Measurements from ENCODE around the gene HGS.

Gene HGS

GRCh38 chr17:81700353-81701287, 16.8 kb downstream of the HGS start:
- CTCF ChIA-PET = interaction anchor here (1.6 kb wide), 1 partner anchor 17 kb away, joined by 6 read pairs; the partner anchor contains the start of genes ARL16 and HGS

GRCh38 chr17:81701288-81702071, 17.7 kb downstream of the HGS start:
- POLR2A ChIA-PET (ENCODE audit: low non-redundant PET) = interaction anchor here (0.9 kb wide), 1 partner anchor 31 kb away, joined by 4 read pairs; no protein-coding TSS in a partner anchor

More at GRCh38 chr17:81700353-81701287, 16.8 kb downstream of the HGS start:
- peak overlapping the region; percentile 89 for H3K27ac ChIP-seq
- DNase-seq (ENCODE audit: low spot score) = no peak
- POLR2A ChIA-PET (ENCODE audit: low non-redundant PET) = no interaction called here
- TF ChIP-seq CTCF (conservative IDR thresholded peaks at IDR 0.05; ENCODE audit: low read depth) = no peak

GRCh38 chr17:81702934-81703746, 19.3 kb downstream of the HGS start, which contains the start of gene MRPL12:
MRPL12 (plus strand) TSS chr17:81703367; CDS start chr17:81703502, 135 bp downstream.
- DNase-seq (ENCODE audit: low spot score) = peak; percentile 86
- ChIA-PET POLR2A (ENCODE audit: low non-redundant PET) (interaction anchor here (1.4 kb wide), 1 partner anchor 18 kb away, joined by 6 read pairs; no protein-coding TSS in a partner anchor), CTCF (no interaction called here)
- H3K27ac ChIP-seq = peak within 1 kb of the TSS; percentile 89
- TF ChIP-seq CTCF (conservative IDR thresholded peaks at IDR 0.05; ENCODE audit: low read depth) = no peak

More at GRCh38 chr17:81701288-81702071, 17.7 kb downstream of the HGS start:
- CTCF ChIA-PET = interaction anchor here (0.9 to 1.6 kb wide), 2 partner anchors 16 to 18 kb away, joined by 3 to 6 read pairs; partner anchors contain the start of genes ARL16 and HGS
- TF ChIP-seq CTCF (conservative IDR thresholded peaks at IDR 0.05; ENCODE audit: low read depth) = no peak
- peak overlapping the region; percentile 89 for H3K27ac ChIP-seq
- DNase-seq (ENCODE audit: low spot score) = peak; percentile 20

- H3K27ac ChIP-seq = peak overlapping the region; percentile 89
- ChIA-PET POLR2A (ENCODE audit: low non-redundant PET) (interaction anchor here (1.4 kb wide), 1 partner anchor 19 kb away, joined by 6 read pairs; no protein-coding TSS in a partner anchor), CTCF (no interaction called here)
- DNase-seq (ENCODE audit: low spot score) = no peak
- no peak for TF ChIP-seq CTCF (conservative IDR thresholded peaks at IDR 0.05; ENCODE audit: low read depth)
Observed at GRCh38 chr17:81703747-81704654, 20.2 kb downstream of the HGS start.

GRCh38 chr17:81705518-81706231, 21.9 kb downstream of the HGS start:
- POLR2A ChIA-PET (ENCODE audit: low non-redundant PET) = no interaction called here
- TF ChIP-seq CTCF (conservative IDR thresholded peaks at IDR 0.05; ENCODE audit: low read depth) = no peak
- CTCF ChIA-PET = no interaction called here
- H3K27ac ChIP-seq = peak overlapping the region; percentile 89
- DNase-seq (ENCODE audit: low spot score) = no peak
